Hepatocyte (in vitro differentiated cells): Measurements from ENCODE around the gene SESN3.

Experiments used
- EZH2 ChIP-seq: fragments of 200-600 bp; sonication (generic); IDR thresholded peaks from 2 replicates; pipeline ENCODE4 v1.6.1; 2016; ENCODE audit warnings: antibody characterized with exemption, mild to moderate bottlenecking, borderline replicate concordance
- TF ChIP-seq, protein P1 (sequence below): fragments of 200-600 bp; sonication (generic); IDR thresholded peaks from 2 replicates; pipeline ENCODE4 v1.5.1; 2016; ENCODE audit warnings: antibody characterized with exemption, mild to moderate bottlenecking; ENCODE audit not compliant: poor library complexity

- no peak for TF ChIP-seq EZH2
- TF ChIP-seq, protein P1, sequence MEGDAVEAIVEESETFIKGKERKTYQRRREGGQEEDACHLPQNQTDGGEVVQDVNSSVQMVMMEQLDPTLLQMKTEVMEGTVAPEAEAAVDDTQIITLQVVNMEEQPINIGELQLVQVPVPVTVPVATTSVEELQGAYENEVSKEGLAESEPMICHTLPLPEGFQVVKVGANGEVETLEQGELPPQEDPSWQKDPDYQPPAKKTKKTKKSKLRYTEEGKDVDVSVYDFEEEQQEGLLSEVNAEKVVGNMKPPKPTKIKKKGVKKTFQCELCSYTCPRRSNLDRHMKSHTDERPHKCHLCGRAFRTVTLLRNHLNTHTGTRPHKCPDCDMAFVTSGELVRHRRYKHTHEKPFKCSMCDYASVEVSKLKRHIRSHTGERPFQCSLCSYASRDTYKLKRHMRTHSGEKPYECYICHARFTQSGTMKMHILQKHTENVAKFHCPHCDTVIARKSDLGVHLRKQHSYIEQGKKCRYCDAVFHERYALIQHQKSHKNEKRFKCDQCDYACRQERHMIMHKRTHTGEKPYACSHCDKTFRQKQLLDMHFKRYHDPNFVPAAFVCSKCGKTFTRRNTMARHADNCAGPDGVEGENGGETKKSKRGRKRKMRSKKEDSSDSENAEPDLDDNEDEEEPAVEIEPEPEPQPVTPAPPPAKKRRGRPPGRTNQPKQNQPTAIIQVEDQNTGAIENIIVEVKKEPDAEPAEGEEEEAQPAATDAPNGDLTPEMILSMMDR, result no peak
Observed at GRCh38 chr11:95212609-95213008, 18.4 kb downstream of the SESN3 start.
